Measurements from ENCODE around the gene TPSG1. TPM values are rescaled to one million over a fixed set of nuclear protein-coding genes. Genes with fewer than 3 reads are reported as not detected.

TPSG1 gene
- not detected in 2 replicates for polyA plus RNA-seq (2013)

- Histone ChIP-seq H3K4me2 (ENCODE audit: low read length) (no peak within 1 kb of the TSS), H3K9ac (ENCODE audit: low read length) (no peak within 1 kb of the TSS), H3K14ac (ENCODE audit: low read length) (no peak within 1 kb of the TSS), H3K27ac (ENCODE audit: low read depth, low read length) (no peak within 1 kb of the TSS), H2BK5ac (ENCODE audit: low read depth, low read length, poor library complexity) (no peak within 1 kb of the TSS), H3K79me1 (ENCODE audit: low read length) (no peaks in the 10 kb centered on the region), H2BK120ac (ENCODE audit: insufficient read depth, low read length, poor library complexity) (no peak within 1 kb of the TSS), H3K36me3 (ENCODE audit: control insufficient read depth in 1 of 2, insufficient read depth in 2 of 2, low read length in 2 of 2) (no peaks in the 10 kb centered on the region), H3K23ac (ENCODE audit: low read length) (no peak within 1 kb of the TSS), H3K4ac (ENCODE audit: low read depth, low read length) (no peak within 1 kb of the TSS), H3K18ac (ENCODE audit: low read length) (no peak within 1 kb of the TSS), H2BK12ac (ENCODE audit: low read length) (no peak within 1 kb of the TSS), H3K4me1 (ENCODE audit: control insufficient read depth in 1 of 2, insufficient read depth in 2 of 2, low read length in 2 of 2) (no peaks in the 10 kb centered on the region), H2AK5ac (ENCODE audit: low read length) (no peak within 1 kb of the TSS), H4K91ac (ENCODE audit: low read depth, low read length) (no peak within 1 kb of the TSS), H3K4me3 (ENCODE audit: low read depth, low read length) (no peak within 1 kb of the TSS), H2AFZ (ENCODE audit: insufficient read depth, low read length, poor library complexity) (no peak within 1 kb of the TSS), H4K12ac (ENCODE audit: low read depth, low read length) (no peak within 1 kb of the TSS), H4K8ac (ENCODE audit: low read depth, low read length) (no peak within 1 kb of the TSS), H3K79me2 (ENCODE audit: control insufficient read depth, insufficient read depth, low read length, poor library complexity) (no peaks in the 10 kb centered on the region), H3K9me3 (ENCODE audit: insufficient read depth, low read depth, low read length) (peaks cover 2% of the 10 kb centered on the region), H3K27me3 (ENCODE audit: insufficient read depth, low read length) (no peaks in the 10 kb centered on the region)
- no CpG with 5 or more reads among the region's 10 CpGs for WGBS (ENCODE audit: extremely low coverage, insufficient coverage, insufficient read length)
- no peak for DNase-seq
These were observed at the start of gene TPSG1 for GRCh38 chr16:1225051-1225451. TPSG1 (minus strand) TSS chr16:1225268; CDS start chr16:1225252, 16 bp downstream.

GRCh38 chr16:1274767-1275166 lies 49.7 kb upstream of the TPSG1 start:
- no CpG with 5 or more reads among the region's 7 CpGs for WGBS (ENCODE audit: extremely low coverage, insufficient coverage, insufficient read length)
- DNase-seq = no peak
- no peak overlapping the region for H4K8ac ChIP-seq (ENCODE audit: low read depth, low read length)
- H3K79me1 ChIP-seq (ENCODE audit: low read length) = no peaks in the 10 kb centered on the region
- no peak overlapping the region for H2AFZ ChIP-seq (ENCODE audit: insufficient read depth, low read length, poor library complexity)
- H4K91ac ChIP-seq (ENCODE audit: low read depth, low read length) = no peak overlapping the region
- no peak overlapping the region for H2BK5ac ChIP-seq (ENCODE audit: low read depth, low read length, poor library complexity)
- no peak overlapping the region for H4K12ac ChIP-seq (ENCODE audit: low read depth, low read length)
- H3K23ac ChIP-seq (ENCODE audit: low read length) = no peak overlapping the region
- H3K4me3 ChIP-seq (ENCODE audit: low read depth, low read length) = no peak overlapping the region
- H3K27me3 ChIP-seq (ENCODE audit: insufficient read depth, low read length) = no peaks in the 10 kb centered on the region
- no peak overlapping the region for H2BK12ac ChIP-seq (ENCODE audit: low read length)
- H3K4ac ChIP-seq (ENCODE audit: low read depth, low read length) = no peak overlapping the region
- no peak overlapping the region for H3K14ac ChIP-seq (ENCODE audit: low read length)
- no peak overlapping the region for H2BK120ac ChIP-seq (ENCODE audit: insufficient read depth, low read length, poor library complexity)
- H3K4me1 ChIP-seq (ENCODE audit: control insufficient read depth in 1 of 2, insufficient read depth in 2 of 2, low read length in 2 of 2) = no peaks in the 10 kb centered on the region
- no peak overlapping the region for H3K18ac ChIP-seq (ENCODE audit: low read length)
- no peaks in the 10 kb centered on the region for H3K79me2 ChIP-seq (ENCODE audit: control insufficient read depth, insufficient read depth, low read length, poor library complexity)
- no peak overlapping the region for H2AK5ac ChIP-seq (ENCODE audit: low read length)
- H3K27ac ChIP-seq (ENCODE audit: low read depth, low read length) = no peak overlapping the region
- peaks cover 5% of the 10 kb centered on the region for H3K9me3 ChIP-seq (ENCODE audit: insufficient read depth, low read depth, low read length)
- H3K9ac ChIP-seq (ENCODE audit: low read length) = no peak overlapping the region
- H3K36me3 ChIP-seq (ENCODE audit: control insufficient read depth in 1 of 2, insufficient read depth in 2 of 2, low read length in 2 of 2) = no peaks in the 10 kb centered on the region
- H3K4me2 ChIP-seq (ENCODE audit: low read length) = no peak overlapping the region

DNA sequence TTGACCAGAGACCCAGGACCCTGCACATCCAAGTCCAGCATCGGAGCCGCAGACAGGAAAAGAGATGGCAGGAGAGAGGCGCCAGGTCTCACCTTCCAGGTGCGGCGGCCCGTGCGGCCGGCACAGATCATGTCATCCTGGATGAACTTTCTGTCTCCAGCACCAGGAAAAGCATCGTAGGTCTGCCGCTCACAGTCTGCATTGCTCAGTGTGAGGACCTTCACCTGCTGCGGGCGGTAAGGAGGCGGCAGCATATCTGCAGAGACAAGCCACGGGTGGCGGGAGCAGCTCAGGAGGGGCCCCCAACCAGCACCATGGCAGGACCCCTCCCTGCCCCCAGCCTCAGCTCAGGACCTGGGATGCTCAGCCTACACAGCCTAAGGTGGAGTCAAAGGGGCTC lies 48.7 kb upstream of the TPSG1 start:
- H2BK120ac ChIP-seq (ENCODE audit: insufficient read depth, low read length, poor library complexity) = no peak overlapping the region
- no peaks in the 10 kb centered on the region for H3K79me1 ChIP-seq (ENCODE audit: low read length)
- no peak overlapping the region for H3K4me3 ChIP-seq (ENCODE audit: low read depth, low read length)
- no peak overlapping the region for H4K91ac ChIP-seq (ENCODE audit: low read depth, low read length)
- no peaks in the 10 kb centered on the region for H3K79me2 ChIP-seq (ENCODE audit: control insufficient read depth, insufficient read depth, low read length, poor library complexity)
- no peak overlapping the region for H3K14ac ChIP-seq (ENCODE audit: low read length)
- H2BK12ac ChIP-seq (ENCODE audit: low read length) = no peak overlapping the region
- no peak overlapping the region for H3K18ac ChIP-seq (ENCODE audit: low read length)
- H4K8ac ChIP-seq (ENCODE audit: low read depth, low read length) = no peak overlapping the region
- no peak overlapping the region for H3K4me2 ChIP-seq (ENCODE audit: low read length)
- no peak overlapping the region for H2BK5ac ChIP-seq (ENCODE audit: low read depth, low read length, poor library complexity)
- no peak for DNase-seq
- H3K27ac ChIP-seq (ENCODE audit: low read depth, low read length) = no peak overlapping the region
- H3K23ac ChIP-seq (ENCODE audit: low read length) = no peak overlapping the region
- no peak overlapping the region for H4K12ac ChIP-seq (ENCODE audit: low read depth, low read length)
- WGBS (ENCODE audit: extremely low coverage, insufficient coverage, insufficient read length) = no CpG with 5 or more reads among the region's 15 CpGs
- H3K4ac ChIP-seq (ENCODE audit: low read depth, low read length) = no peak overlapping the region
- H2AFZ ChIP-seq (ENCODE audit: insufficient read depth, low read length, poor library complexity) = no peak overlapping the region
- no peak overlapping the region for H2AK5ac ChIP-seq (ENCODE audit: low read length)
- peaks cover 3% of the 10 kb centered on the region for H3K9me3 ChIP-seq (ENCODE audit: insufficient read depth, low read depth, low read length)
- H3K27me3 ChIP-seq (ENCODE audit: insufficient read depth, low read length) = no peaks in the 10 kb centered on the region
- no peak overlapping the region for H3K9ac ChIP-seq (ENCODE audit: low read length)
- H3K4me1 ChIP-seq (ENCODE audit: control insufficient read depth in 1 of 2, insufficient read depth in 2 of 2, low read length in 2 of 2) = no peaks in the 10 kb centered on the region
- no peaks in the 10 kb centered on the region for H3K36me3 ChIP-seq (ENCODE audit: control insufficient read depth in 1 of 2, insufficient read depth in 2 of 2, low read length in 2 of 2)

DNA sequence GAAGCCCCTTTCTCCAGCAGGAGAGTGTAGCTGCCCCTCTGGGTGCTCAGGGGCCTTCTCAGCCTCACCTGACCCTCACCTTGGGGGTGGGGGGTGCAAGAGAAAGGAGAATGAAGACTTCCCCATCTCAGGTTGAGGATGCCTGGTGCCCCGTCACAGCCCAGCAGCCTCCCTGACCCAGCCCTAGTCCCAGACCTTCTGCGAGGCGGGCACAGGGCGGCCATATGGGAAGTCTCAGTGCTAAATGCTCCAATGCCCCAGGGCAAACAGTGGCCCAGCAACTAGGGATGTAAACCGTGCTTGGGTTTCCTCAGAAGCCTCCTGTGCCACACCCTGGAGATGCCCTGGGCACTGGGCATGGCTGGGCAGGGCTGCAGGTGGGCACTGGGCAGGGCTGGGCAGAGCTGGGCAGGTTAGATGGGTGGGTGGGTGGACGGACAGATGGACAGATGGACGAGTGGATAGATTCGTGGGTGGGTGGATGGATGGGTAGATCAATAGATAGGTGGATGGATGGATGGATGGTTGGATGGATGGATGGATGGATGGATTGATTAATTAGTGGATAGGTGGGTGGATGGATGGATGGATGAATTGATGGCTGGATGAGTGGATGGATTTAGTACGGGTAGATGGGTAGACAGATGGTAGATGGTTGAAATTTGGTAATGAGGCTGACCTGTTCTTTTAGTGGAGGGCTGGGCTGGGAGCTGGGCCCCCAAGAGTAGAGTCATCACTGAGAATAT lies 47.6 kb upstream of the TPSG1 start:
- peaks cover 3% of the 10 kb centered on the region for H3K9me3 ChIP-seq (ENCODE audit: insufficient read depth, low read depth, low read length)
- H2AK5ac ChIP-seq (ENCODE audit: low read length) = no peak overlapping the region
- H3K4ac ChIP-seq (ENCODE audit: low read depth, low read length) = no peak overlapping the region
- H3K23ac ChIP-seq (ENCODE audit: low read length) = no peak overlapping the region
- H3K4me3 ChIP-seq (ENCODE audit: low read depth, low read length) = no peak overlapping the region
- H4K12ac ChIP-seq (ENCODE audit: low read depth, low read length) = no peak overlapping the region
- no peak overlapping the region for H3K27ac ChIP-seq (ENCODE audit: low read depth, low read length)
- H3K79me2 ChIP-seq (ENCODE audit: control insufficient read depth, insufficient read depth, low read length, poor library complexity) = no peaks in the 10 kb centered on the region
- H3K9ac ChIP-seq (ENCODE audit: low read length) = no peak overlapping the region
- no peaks in the 10 kb centered on the region for H3K27me3 ChIP-seq (ENCODE audit: insufficient read depth, low read length)
- H2BK120ac ChIP-seq (ENCODE audit: insufficient read depth, low read length, poor library complexity) = no peak overlapping the region
- H4K91ac ChIP-seq (ENCODE audit: low read depth, low read length) = no peak overlapping the region
- H2AFZ ChIP-seq (ENCODE audit: insufficient read depth, low read length, poor library complexity) = no peak overlapping the region
- no peak overlapping the region for H3K18ac ChIP-seq (ENCODE audit: low read length)
- no peaks in the 10 kb centered on the region for H3K36me3 ChIP-seq (ENCODE audit: control insufficient read depth in 1 of 2, insufficient read depth in 2 of 2, low read length in 2 of 2)
- H3K79me1 ChIP-seq (ENCODE audit: low read length) = no peaks in the 10 kb centered on the region
- no peaks in the 10 kb centered on the region for H3K4me1 ChIP-seq (ENCODE audit: control insufficient read depth in 1 of 2, insufficient read depth in 2 of 2, low read length in 2 of 2)
- H2BK5ac ChIP-seq (ENCODE audit: low read depth, low read length, poor library complexity) = no peak overlapping the region
- H2BK12ac ChIP-seq (ENCODE audit: low read length) = no peak overlapping the region
- no peak overlapping the region for H3K4me2 ChIP-seq (ENCODE audit: low read length)
- H3K14ac ChIP-seq (ENCODE audit: low read length) = no peak overlapping the region
- 100% methylated on average over 3 of the region's 9 CpGs for WGBS (ENCODE audit: extremely low coverage, insufficient coverage, insufficient read length)
- DNase-seq = no peak
- no peak overlapping the region for H4K8ac ChIP-seq (ENCODE audit: low read depth, low read length)
